ENCODE data around the gene ANKRD16. TPM values are rescaled to one million over a fixed set of nuclear protein-coding genes. Genes with fewer than 3 reads are reported as not detected.

ANKRD16 gene
- total and polyA plus RNA-seq, 2 of the 13 experiments (the other 11 are each of a cell fraction or from before 2014, with no cell fraction given), result 8.0 to 11.4 TPM

DNA sequence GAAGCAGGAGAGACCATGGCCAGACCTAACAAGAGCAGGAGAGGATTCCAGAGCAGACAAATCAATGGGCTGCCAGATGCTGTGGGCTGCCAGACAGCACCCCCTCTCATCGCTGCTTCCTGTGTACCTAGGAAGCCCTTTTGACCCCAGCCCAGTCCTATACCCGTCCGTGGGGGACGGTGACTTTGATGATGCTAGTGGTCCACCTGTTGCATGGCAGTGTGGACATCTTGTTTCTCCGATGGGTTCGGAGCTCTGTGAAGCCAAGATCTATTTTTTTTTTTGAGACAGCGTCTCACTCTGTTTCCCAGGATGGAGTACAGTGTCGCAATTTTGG is 58.3 kb downstream of the ANKRD16 start (continued):
- TF ChIP-seq, protein P1, sequence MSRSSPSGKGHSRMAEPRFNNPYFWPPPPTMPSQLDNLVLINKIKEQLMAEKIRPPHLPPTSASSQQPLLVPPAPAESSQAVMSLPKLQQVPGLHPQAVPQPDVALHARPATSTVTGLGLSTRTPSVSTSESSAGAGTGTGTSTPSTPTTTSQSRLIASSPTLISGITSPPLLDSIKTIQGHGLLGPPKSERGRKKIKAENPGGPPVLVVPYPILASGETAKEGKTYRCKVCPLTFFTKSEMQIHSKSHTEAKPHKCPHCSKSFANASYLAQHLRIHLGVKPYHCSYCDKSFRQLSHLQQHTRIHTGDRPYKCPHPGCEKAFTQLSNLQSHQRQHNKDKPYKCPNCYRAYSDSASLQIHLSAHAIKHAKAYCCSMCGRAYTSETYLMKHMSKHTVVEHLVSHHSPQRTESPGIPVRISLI (CRISPR knock-in tag; IDR thresholded peaks at IDR 0.05; ENCODE audit: borderline replicate concordance), result peak; percentile 38
- TF ChIP-seq, protein P2, sequence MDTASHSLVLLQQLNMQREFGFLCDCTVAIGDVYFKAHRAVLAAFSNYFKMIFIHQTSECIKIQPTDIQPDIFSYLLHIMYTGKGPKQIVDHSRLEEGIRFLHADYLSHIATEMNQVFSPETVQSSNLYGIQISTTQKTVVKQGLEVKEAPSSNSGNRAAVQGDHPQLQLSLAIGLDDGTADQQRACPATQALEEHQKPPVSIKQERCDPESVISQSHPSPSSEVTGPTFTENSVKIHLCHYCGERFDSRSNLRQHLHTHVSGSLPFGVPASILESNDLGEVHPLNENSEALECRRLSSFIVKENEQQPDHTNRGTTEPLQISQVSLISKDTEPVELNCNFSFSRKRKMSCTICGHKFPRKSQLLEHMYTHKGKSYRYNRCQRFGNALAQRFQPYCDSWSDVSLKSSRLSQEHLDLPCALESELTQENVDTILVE (CRISPR knock-in tag; IDR thresholded peaks at IDR 0.05), result no peak
- TF ChIP-seq ETV5 (CRISPR knock-in tag; IDR thresholded peaks at IDR 0.05; ENCODE audit: borderline replicate concordance) (peak; percentile 93), MAFF (IDR thresholded peaks at IDR 0.05; ENCODE audit: low read depth, low read length) (no peak), HOXD1 (CRISPR knock-in tag; IDR thresholded peaks at IDR 0.05) (0 out of 2 replicates have a peak, but pooled peaks have one; percentile 42), GLI4 (CRISPR knock-in tag; IDR thresholded peaks at IDR 0.05; ENCODE audit: borderline replicate concordance) (no peak), ZBTB7B (CRISPR knock-in tag; IDR thresholded peaks at IDR 0.05) (peak; percentile 44; the same call in 1 of the 2 replicates), RARA (CRISPR knock-in tag; IDR thresholded peaks at IDR 0.05) (peak; percentile 83), ZKSCAN8 (CRISPR knock-in tag; IDR thresholded peaks at IDR 0.05; ENCODE audit: borderline replicate concordance) (peak; percentile 42; the same call in 1 of the 2 replicates), TCF12 (IDR thresholded peaks at IDR 0.05) (no peak), TCF12 (CRISPR knock-in tag; IDR thresholded peaks at IDR 0.05) (no peak), IRF2 (CRISPR knock-in tag; IDR thresholded peaks at IDR 0.05) (0 out of 2 replicates have a peak, but pooled peaks have one; percentile 16), SMAD3 (CRISPR knock-in tag; IDR thresholded peaks at IDR 0.05) (no peak), RFXAP (CRISPR knock-in tag; IDR thresholded peaks at IDR 0.05; ENCODE audit: borderline replicate concordance) (no peak), NFYC (CRISPR knock-in tag; IDR thresholded peaks at IDR 0.05) (no peak), ZNF562 (CRISPR knock-in tag; IDR thresholded peaks at IDR 0.05; ENCODE audit: borderline replicate concordance) (no peak), ZKSCAN1 (IDR thresholded peaks at IDR 0.05; ENCODE audit: low read length) (no peak), ZMYM3 (CRISPR knock-in tag; IDR thresholded peaks at IDR 0.05) (peak; percentile 56; the same call in 1 of the 2 replicates), ZNF841 (CRISPR knock-in tag; IDR thresholded peaks at IDR 0.05; ENCODE audit: borderline replicate concordance) (no peak)
- TF ChIP-seq, protein P3, sequence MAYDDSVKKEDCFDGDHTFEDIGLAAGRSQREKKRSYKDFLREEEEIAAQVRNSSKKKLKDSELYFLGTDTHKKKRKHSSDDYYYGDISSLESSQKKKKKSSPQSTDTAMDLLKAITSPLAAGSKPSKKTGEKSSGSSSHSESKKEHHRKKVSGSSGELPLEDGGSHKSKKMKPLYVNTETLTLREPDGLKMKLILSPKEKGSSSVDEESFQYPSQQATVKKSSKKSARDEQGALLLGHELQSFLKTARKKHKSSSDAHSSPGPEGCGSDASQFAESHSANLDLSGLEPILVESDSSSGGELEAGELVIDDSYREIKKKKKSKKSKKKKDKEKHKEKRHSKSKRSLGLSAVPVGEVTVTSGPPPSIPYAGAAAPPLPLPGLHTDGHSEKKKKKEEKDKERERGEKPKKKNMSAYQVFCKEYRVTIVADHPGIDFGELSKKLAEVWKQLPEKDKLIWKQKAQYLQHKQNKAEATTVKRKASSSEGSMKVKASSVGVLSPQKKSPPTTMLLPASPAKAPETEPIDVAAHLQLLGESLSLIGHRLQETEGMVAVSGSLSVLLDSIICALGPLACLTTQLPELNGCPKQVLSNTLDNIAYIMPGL (CRISPR knock-in tag; IDR thresholded peaks at IDR 0.05; ENCODE audit: borderline replicate concordance in 1 of 2, low read depth in 1 of 2), result 0 out of 4 replicates have a peak, but pooled peaks of 1 of the 2 experiments have one; percentile 13
- TF ChIP-seq, protein P4, sequence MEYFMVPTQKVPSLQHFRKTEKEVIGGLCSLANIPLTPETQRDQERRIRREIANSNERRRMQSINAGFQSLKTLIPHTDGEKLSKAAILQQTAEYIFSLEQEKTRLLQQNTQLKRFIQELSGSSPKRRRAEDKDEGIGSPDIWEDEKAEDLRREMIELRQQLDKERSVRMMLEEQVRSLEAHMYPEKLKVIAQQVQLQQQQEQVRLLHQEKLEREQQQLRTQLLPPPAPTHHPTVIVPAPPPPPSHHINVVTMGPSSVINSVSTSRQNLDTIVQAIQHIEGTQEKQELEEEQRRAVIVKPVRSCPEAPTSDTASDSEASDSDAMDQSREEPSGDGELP (IDR thresholded peaks at IDR 0.05; ENCODE audit: borderline replicate concordance, low read depth), result peak; percentile 54
- TF ChIP-seq, protein P5, sequence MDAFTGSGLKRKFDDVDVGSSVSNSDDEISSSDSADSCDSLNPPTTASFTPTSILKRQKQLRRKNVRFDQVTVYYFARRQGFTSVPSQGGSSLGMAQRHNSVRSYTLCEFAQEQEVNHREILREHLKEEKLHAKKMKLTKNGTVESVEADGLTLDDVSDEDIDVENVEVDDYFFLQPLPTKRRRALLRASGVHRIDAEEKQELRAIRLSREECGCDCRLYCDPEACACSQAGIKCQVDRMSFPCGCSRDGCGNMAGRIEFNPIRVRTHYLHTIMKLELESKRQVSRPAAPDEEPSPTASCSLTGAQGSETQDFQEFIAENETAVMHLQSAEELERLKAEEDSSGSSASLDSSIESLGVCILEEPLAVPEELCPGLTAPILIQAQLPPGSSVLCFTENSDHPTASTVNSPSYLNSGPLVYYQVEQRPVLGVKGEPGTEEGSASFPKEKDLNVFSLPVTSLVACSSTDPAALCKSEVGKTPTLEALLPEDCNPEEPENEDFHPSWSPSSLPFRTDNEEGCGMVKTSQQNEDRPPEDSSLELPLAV (CRISPR knock-in tag; conservative IDR thresholded peaks at IDR 0.05; ENCODE audit: low read depth), result no peak
- TF ChIP-seq, protein P6, sequence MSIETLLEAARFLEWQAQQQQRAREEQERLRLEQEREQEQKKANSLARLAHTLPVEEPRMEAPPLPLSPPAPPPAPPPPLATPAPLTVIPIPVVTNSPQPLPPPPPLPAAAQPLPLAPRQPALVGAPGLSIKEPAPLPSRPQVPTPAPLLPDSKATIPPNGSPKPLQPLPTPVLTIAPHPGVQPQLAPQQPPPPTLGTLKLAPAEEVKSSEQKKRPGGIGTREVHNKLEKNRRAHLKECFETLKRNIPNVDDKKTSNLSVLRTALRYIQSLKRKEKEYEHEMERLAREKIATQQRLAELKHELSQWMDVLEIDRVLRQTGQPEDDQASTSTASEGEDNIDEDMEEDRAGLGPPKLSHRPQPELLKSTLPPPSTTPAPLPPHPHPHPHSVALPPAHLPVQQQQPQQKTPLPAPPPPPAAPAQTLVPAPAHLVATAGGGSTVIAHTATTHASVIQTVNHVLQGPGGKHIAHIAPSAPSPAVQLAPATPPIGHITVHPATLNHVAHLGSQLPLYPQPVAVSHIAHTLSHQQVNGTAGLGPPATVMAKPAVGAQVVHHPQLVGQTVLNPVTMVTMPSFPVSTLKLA (IDR thresholded peaks at IDR 0.05), result no peak
